HG03175 (cell line): ENCODE results near the gene PARD3B.

Source experiments
- ATAC-seq: cut with Tn5 transposase; IDR thresholded peaks from one replicate; pipeline ENCODE4 v1.9.1; 2021; ENCODE audit warnings: mild to moderate bottlenecking, moderate library complexity; ENCODE audit not compliant: unreplicated experiment

Gene PARD3B

GRCh38 chr2:204647626-204648025, 102.4 kb downstream of the PARD3B start:
- no peak for ATAC-seq

- ATAC-seq, result no peak
Observed at GRCh38 chr2:204650611-204651010, 105.3 kb downstream of the PARD3B start.

DNA sequence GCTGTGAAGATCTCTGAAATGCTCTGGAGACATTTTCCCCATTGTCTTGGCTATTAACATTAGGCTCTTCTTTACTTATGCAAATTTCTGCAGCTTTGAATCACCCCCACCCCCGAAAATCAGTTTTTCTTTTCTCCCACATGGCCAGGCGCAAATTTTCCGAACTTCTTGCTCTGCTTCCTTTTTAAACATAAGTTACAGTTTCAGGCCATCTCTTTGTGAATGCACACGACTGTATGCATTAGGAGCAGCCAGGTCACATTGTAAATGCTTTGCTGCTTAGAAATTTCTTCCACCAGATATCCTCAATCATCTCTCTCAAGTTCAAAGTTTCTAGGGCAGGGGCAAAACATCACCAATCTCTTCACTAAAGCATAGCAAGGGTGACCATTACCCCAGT, 106.8 kb downstream of the PARD3B start:
- ATAC-seq, result no peak

DNA sequence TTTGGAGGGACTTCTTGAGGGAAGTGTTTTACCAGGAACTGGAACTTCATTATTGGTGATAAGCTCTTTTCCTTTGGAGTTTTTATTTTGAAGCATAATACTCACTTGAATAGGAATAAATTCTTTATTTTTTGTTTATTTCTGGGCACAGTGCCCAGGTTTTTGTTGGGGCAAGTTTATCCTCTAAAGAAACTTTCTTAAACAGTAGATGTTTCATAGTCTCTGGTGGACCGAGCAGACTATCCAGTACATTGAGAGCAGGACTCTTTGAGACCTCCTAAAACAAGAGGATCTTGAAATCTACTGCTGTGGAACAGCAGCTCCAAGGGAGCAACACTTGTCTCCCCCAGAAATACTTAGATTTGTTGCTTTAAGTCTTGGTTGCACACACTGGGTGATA, 109.4 kb downstream of the PARD3B start:
- ATAC-seq, result no peak

- no peak for ATAC-seq
Observed at GRCh38 chr2:204655101-204655500, 109.8 kb downstream of the PARD3B start.

GRCh38 chr2:204655626-204656025, 110.4 kb downstream of the PARD3B start:
- ATAC-seq, result no peak

- no peak for ATAC-seq
Observed at GRCh38 chr2:204657024-204657423, 111.7 kb downstream of the PARD3B start.

DNA sequence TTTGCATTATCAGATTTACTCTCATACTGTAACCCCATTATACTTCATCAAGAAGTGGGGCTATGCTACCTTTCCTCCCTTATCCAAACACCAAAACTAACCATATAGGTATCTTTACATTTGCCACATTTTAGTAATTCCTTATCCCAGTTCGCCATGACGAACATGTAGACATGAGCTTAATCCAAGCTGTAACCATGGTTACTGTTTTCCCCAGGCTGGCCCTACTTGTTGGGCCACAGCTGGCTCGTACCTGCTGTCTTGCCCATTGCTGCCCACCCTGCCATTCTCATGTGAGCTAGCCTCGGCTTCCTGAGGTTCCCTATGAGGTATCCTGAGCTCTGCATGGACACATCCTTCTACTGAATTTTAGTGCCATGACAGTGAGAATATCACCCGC, 117.7 kb downstream of the PARD3B start:
- ATAC-seq, result no peak

DNA sequence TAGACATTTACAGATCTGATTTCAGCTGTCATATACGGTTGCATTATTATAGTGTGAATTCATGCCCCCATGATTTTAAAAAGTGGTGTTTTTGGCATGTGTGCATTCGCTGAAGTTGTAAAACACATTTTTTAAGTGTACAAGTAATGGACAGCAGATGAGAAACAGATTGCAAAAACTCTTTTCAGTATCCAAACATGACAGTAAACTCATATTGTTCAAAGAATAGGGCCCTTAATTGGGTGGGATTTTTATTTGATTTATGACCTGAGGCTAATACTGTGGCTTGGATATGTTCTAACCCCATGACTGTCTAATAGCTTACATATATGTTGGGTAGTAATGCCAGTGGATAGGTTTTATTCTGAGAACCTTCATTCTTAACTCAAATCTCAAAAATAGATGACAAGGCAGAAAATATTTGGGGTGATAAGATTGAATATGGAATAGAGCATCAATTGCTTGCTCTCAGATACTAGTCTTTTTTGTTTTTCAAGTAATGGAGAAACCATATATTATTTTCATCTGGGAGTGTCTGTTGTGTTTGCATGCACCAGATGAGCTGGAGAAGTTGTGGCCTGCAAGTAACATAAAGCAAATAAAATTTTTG, 118.6 kb downstream of the PARD3B start:
- ATAC-seq, result no peak

GRCh38 chr2:204664708-204665121, 119.4 kb downstream of the PARD3B start:
- no peak for ATAC-seq

- ATAC-seq, result no peak
Observed at GRCh38 chr2:204665207-204665606, 119.9 kb downstream of the PARD3B start.

GRCh38 chr2:204665771-204666170, 120.5 kb downstream of the PARD3B start:
- ATAC-seq, result no peak

DNA sequence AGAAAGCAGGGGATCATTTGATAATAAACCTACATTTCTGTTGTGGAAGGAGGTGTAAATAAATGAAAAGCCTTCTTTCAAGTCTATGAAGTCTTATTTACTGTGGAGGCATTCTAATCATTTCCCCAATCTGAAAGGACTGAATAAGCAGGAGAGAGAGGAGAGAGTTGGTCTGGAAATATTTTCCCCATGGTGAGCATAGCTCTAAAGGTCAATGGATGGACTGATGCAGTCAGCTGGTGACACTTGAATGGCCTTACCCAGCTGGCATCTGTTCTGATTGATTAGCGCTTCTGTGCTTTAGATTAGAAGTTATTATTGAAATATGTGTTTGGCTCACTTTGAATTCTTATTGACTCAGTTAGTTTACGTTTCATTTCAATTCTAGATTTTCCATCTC, 122.7 kb downstream of the PARD3B start:
- ATAC-seq, result no peak

- no peak for ATAC-seq
Observed at GRCh38 chr2:204669382-204669781, 124.1 kb downstream of the PARD3B start.

DNA sequence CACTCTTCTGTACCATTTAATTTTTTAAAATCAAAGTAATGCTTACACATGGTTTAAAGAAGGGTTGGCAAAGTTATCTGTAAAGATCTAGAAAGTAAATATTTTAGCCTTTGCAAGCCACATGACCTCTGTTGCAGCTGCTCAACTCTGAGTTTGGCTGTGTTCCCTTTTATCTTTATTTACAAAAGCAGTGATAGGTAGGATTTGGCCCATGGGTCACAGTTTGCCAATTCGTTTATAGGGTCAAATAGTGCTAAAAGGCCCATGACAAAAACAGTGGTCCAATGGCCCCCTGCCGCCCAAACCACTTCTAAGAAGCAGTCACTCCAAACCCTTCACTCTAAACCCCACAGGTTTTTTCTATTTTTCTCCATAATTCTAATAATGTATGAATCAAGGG, 124.8 kb downstream of the PARD3B start:
- no peak for ATAC-seq

- ATAC-seq, result no peak
Observed at GRCh38 chr2:204670756-204671155, 125.5 kb downstream of the PARD3B start.

GRCh38 chr2:204672772-204673171, 127.5 kb downstream of the PARD3B start:
- no peak for ATAC-seq

GRCh38 chr2:204673877-204674276, 128.6 kb downstream of the PARD3B start:
- ATAC-seq, result no peak

GRCh38 chr2:204678031-204678430, 132.8 kb downstream of the PARD3B start:
- no peak for ATAC-seq

DNA sequence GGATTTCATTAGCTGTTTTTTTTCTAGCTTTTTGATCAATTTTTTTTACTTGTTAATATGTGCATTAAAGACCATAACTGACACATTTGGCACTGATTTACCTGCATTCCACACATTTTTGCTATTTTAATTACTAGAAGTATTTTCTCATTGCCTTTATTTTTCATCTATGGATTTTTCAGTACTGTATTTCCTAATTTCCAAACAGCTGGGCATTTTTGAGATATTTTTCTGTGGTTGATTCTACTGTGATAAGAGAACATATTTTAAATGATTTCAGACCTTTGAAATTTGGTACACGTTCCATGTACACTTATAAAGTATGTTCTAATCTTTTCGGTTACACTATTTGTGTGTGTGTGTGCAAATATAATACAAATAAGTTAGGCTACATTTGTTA, 135.3 kb downstream of the PARD3B start:
- no peak for ATAC-seq

GRCh38 chr2:204681412-204681811, 136.1 kb downstream of the PARD3B start:
- no peak for ATAC-seq

- ATAC-seq, result no peak
Observed at GRCh38 chr2:204683384-204683783, 138.1 kb downstream of the PARD3B start.

DNA sequence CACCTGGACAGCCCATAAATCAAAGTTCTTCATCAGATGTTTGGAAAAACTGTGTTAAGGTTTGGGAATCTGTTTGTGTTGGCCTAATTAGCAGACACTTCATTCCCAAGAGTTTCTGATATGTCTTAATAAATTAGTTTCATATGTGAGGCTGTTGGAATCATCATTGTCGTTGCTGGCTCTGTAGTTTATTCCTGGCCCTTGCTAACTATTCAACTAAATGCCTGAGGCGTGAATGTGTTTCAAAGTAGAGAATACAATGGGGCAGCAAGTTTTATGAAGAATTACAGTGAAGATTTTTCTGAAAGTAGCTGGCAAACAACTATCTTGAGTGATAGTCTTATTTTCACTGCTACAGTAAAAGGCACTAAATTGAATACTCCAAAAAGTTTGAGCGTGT, 141.1 kb downstream of the PARD3B start:
- no peak for ATAC-seq
